CD4-positive, alpha-beta T cell treated with Interferon alpha-2 for 1 hour (primary cell): ENCODE results near the gene SLIT3.

Experiments used
- DNase-seq, 2 donors: peaks; one replicate each; pipeline ENCODE4 v3.0.0-alpha.2; 2020 to 2022

SLIT3 gene

GRCh38 chr5:168843277-168844015, 457.5 kb downstream of the SLIT3 start:
- no peak for DNase-seq

- DNase-seq: no peak
Observed at GRCh38 chr5:168842571-168843205, 458.3 kb downstream of the SLIT3 start.

- DNase-seq: no peak
Observed at GRCh38 chr5:168837852-168838251, 463.1 kb downstream of the SLIT3 start.

GRCh38 chr5:168836603-168837231, 464.2 kb downstream of the SLIT3 start:
- DNase-seq: no peak

GRCh38 chr5:168833936-168834335, 467.0 kb downstream of the SLIT3 start:
- DNase-seq: no peak

- DNase-seq: no peak
Observed at GRCh38 chr5:168833383-168833782, 467.6 kb downstream of the SLIT3 start.

GRCh38 chr5:168832308-168832707, 468.6 kb downstream of the SLIT3 start:
- no peak for DNase-seq

- DNase-seq: no peak
Observed at GRCh38 chr5:168831383-168831782, 469.6 kb downstream of the SLIT3 start.

- DNase-seq: no peak
Observed at GRCh38 chr5:168830833-168831232, 470.1 kb downstream of the SLIT3 start.

GRCh38 chr5:168829922-168830417, 471.0 kb downstream of the SLIT3 start:
- no peak for DNase-seq

GRCh38 chr5:168829044-168829443, 471.9 kb downstream of the SLIT3 start:
- no peak for DNase-seq

- no peak for DNase-seq
Observed at GRCh38 chr5:168827636-168828035, 473.3 kb downstream of the SLIT3 start.

GRCh38 chr5:168826246-168826725, 474.7 kb downstream of the SLIT3 start:
- DNase-seq: no peak

GRCh38 chr5:168822745-168823281, 478.1 kb downstream of the SLIT3 start:
- no peak for DNase-seq

- no peak for DNase-seq
Observed at GRCh38 chr5:168822248-168822744, 478.6 kb downstream of the SLIT3 start.

- DNase-seq: no peak
Observed at GRCh38 chr5:168820874-168821273, 480.1 kb downstream of the SLIT3 start.

- DNase-seq: no peak
Observed at GRCh38 chr5:168819004-168819621, 481.8 kb downstream of the SLIT3 start.

- no peak for DNase-seq
Observed at GRCh38 chr5:168818558-168818957, 482.4 kb downstream of the SLIT3 start.

GRCh38 chr5:168817591-168817990, 483.3 kb downstream of the SLIT3 start:
- no peak for DNase-seq

- DNase-seq: no peak
Observed at GRCh38 chr5:168816661-168817060, 484.3 kb downstream of the SLIT3 start.

- DNase-seq: no peak
Observed at GRCh38 chr5:168813184-168813968, 487.6 kb downstream of the SLIT3 start.

- DNase-seq: no peak
Observed at GRCh38 chr5:168810641-168811040, 490.3 kb downstream of the SLIT3 start.
